GM19467 (cell line): ENCODE data around the gene DTX3L.

ENCODE experiments used
- ATAC-seq: cut with Tn5 transposase; IDR thresholded peaks from one replicate; pipeline ENCODE4 v1.9.1; 2021; ENCODE audit warnings: mild to moderate bottlenecking, moderate library complexity; ENCODE audit not compliant: unreplicated experiment

DTX3L gene

DNA sequence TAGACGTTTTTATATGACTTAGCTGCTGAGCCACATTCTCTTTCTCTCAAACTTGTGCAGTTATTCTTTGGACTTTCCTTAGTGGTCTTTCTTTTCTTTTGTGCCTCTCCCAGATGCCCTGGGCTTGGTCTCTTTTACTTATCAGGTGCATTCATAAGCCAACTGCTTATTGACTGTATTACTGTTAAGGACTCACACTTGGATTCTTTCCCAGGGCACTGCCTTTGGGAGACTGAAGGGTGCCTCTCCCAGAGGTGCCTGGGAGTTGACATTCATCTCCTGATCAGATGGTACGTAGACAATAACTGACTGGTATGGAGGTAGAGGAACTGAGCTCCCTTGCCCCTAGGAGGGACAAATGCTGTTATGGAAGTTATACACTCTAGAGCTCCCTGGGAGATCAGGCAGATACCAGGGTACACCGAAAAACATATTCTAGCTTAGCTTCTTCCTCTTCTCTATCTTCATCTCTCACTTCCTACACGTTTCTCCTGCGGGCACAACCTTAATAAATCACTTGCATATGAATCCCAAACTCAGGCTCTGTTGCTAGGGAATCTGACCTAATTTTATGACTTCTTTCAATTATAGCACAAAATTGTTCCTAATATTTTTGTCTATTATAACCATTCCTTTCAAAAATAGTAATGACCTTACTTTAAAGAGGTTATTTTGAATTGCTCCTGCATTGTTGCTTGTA, 38.0 kb downstream of the DTX3L start:
- ATAC-seq = no peak

DNA sequence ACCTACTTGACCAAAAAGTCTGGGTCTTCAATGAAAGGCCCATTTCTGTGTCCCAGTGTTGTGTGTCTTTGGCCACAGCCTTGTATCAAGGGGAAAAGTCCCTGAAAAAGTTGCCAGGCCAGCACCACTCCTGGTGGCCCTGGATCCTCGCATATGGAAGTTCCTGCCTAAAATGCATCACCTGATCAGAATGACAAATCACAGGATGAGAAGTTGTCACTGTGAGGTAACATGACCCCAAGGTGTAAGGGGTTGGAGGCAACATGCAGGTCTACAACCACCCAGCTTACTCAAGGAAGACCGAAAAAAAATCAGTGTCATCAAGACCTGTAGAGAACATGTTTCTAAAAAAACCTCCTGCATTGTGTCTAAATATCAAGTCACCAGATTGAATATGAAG, 38.9 kb downstream of the DTX3L start:
- ATAC-seq = no peak

DNA sequence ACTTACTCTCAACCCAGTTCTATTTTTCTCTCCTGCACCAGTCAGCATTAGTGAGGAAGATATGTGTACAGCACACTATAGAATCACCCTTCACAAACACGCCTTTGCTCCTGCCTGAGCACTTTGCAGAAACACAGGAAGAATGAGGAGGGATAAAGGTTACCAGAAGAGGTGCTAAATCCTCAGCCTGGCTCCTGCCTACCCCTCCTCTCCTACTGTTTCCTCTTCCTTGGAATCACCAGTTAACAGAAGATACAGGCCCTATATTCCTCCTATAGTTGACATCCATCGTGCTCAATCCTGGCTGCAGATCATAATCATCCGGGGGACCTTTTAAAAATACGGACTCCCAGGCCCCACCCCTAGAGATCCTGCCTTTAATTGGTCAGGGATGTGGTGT, 42.2 kb downstream of the DTX3L start:
- ATAC-seq = no peak

DNA sequence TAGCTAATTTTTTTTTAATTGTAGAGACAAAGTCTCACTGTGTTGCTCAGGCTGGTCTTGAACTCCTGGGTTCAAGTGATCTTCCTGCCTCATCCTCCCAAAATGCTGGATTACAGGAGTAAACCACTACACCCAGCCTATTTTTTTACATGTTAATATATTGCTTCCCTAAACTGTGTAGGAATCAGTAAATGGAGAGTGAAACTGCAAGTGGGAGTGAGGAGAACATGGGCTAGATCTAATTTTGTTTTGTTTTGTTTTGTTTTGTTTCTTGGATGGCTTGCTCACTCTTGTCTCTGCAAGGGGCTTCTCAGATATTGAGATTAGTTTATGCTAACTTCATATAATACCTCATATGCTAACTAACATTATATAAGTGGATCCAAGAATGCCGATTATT, 44.8 kb downstream of the DTX3L start:
- no peak for ATAC-seq

DNA sequence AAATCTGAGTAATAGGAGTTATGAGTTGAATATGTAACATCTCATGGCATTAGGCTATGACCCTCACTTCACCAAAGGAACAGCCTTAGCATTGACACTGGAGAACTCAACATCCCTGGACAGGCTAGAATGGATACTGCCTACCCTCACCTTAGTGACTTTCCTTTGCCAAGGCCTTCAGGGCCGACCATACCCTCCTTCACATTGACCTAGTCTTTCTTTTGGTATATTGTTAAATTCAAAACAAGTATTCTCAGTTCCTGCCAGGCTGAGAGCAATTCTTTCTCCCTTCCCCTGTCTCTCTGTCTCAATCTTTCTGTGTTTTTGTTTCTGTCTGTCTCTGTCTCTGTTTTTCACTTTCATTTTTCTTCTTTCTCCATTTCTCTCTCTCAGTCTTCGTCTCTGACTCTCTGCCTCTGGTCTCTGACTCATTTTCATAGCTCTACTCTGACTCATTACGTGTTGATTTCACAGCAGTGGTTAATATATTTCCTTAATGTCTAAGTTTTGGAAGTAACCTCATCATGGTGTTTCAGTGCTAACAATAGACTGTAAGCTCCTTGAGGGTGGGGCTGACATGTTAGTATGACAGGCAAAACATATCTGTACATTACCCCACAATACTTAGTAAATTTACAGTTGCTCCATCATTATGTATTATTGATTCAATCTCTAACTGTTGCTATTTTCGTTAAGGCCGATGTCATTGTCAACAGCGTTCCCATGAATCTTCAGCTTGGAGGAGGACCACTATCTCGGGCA, 45.8 kb downstream of the DTX3L start:
- ATAC-seq = peak; percentile 91

DNA sequence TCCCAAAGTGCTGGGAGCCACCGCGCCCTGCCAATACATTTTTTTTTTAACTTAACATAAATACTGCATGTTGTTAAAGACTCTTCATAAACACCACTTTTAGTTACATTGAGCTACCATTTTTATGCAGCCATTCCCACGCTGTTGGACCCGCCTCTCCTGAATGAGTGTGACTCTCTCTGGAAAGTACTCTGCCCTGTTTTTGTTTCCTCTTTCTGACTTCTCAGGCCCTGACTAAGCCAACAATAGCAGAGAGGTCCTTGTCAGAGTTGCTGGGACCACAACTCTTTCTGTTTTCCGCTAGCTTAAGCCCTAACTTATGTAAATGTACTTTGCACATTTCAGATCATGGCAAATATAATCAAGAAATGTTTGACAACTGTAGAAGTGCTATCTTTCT, 48.6 kb downstream of the DTX3L start:
- ATAC-seq = no peak

DNA sequence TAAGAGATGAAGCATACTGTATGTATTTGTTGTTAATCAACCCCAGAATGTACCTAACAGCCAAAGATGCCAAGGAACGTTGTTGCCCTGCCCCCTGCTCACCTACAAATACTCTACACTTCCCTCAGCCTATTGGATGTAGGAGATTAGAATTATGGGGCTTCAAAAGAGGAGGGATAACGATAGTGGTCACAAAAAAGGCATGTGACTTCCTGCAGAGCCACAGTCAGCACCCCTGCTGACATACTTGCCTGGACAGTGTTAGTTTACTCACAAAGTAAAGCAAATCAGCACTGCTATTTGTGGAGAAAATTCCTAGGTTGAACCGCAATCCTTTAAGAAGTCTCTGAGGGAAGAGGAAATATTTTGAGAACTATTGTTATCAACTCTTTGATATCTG, 51.2 kb downstream of the DTX3L start:
- ATAC-seq = no peak

DNA sequence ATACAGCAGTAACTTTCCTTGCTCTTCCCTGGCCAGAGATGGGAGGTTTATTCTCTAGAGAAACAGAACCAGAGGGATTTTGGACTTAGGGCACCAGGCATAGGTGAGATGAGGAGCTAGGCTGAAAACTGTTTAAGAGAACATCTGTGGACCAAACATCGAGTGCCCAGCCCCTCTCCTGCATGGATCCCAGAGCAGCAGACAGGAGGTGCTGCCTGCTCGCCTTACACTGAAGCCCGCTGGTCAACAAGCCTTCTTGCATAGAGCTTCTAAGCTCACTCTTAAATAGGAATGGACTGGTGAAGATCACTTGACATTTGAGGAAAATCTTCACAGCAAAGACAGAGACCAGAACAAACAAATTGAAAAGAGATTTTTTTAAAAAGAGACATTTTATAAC, 54.5 kb downstream of the DTX3L start:
- ATAC-seq = no peak

DNA sequence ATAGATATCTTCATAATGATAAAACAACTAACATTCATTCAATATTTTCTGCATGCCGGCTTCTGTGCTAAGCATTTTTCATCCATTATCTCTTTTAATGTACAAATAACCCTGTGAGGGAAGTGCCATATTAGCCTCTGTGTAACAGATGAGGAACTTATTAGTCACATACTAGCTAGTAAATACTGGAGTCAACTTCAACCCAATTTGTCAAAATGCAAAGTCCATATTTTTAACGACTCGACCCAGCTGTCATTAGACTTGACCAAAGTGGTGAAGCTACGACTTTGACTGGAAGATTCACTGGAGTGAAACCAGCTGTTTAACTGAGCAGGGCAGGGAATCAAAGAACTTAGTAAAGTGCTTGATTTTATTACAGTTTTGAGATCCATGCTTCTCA, 54.9 kb downstream of the DTX3L start:
- no peak for ATAC-seq

DNA sequence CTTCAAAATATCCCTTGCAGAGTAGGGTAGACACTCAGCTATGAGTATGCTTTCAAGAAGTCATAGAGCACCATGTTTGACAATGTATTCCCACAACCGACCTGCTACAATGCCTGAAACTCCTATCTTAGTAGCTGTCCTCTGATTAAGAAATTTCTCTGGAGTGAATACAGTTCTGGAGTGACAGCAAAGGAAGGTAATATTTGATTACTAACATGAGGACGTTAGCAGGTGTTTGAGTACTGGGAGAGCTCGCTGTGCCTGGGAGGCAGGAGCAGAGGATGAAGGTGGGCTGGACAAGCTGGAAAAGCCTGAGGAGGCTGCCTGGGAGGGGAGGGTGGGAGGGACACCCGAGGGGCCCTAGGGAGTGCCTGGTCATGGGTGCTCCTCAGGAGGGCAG, 56.3 kb downstream of the DTX3L start:
- no peak for ATAC-seq

DNA sequence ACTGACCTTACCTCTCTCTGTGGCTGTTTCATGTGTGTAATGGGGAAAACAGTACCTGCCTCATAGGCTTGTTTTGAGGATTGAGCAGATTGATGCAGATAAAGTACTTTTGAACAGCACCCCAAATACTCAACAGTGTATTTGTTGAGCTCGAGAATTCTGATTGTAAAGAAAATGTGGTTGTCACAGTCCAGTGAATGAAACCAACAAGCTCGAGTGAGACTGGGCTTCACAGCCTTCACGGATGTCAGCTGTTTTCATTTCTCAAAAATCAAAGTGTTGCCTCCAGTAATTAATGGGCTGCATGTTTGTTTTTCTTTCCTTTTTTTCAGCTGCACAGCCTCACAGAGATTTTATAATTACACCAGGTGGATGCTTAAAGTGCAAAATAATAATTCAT, 57.0 kb downstream of the DTX3L start:
- ATAC-seq = no peak

DNA sequence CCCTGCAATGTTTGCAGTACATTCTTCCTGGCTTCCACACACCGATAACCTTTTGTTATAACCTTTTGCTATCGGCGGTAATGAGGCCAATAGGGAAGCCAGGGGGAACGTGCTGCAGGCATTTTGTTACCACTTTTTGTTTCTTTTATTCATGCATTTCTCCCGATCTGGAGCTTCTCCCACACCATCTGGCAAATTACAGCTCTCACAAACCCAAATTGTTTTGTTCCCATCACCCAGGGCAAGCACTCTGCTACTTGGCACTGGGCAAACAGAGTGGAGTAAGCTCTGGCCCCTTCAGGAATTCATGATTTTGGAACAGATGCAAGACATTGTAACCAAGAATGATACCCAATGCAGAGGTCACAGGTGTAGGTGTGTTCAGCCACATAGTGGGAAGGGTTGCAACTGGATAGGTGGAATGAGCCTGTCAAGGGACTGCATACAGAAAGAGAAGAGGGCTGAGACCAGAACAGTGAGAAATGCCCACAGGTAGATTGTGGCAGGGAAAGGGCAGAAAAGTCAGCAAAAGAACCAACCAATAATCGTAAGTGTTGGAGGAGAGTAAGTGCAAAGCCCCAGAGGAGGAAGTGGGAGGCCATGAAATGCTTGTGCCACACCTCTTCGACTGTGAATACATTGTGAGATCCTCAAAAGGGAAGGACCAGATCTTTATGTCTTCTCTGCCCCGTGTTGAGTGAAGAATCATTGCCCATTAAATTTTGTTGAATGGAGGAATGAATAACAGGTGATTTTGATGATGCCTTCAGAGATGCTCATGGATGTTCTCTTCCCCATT, 59.1 kb downstream of the DTX3L start:
- ATAC-seq = no peak
